Measurements from ENCODE around the gene ERC1. TPM values are rescaled to one million over a fixed set of nuclear protein-coding genes. Genes with fewer than 3 reads are reported as not detected.

Gene ERC1
- total RNA-seq, 1 donor from 2014 or later: 82.2 TPM

- Mint-ChIP-seq H3K9me3 (ENCODE audit: unreplicated experiment) (peaks cover 1% of the 10 kb centered on the region), H3K27me3 (ENCODE audit: unreplicated experiment) (peaks cover 2% of the 10 kb centered on the region), H3K36me3 (ENCODE audit: unreplicated experiment) (peaks cover 18% of the 10 kb centered on the region), H3K27ac (ENCODE audit: unreplicated experiment) (no peak overlapping the region), H3K4me3 (ENCODE audit: unreplicated experiment) (no peak overlapping the region), H3K4me1 (ENCODE audit: low read depth, unreplicated experiment) (no peaks in the 10 kb centered on the region)
- no peak for TF ChIP-seq CTCF (IDR thresholded peaks at IDR 0.05; ENCODE audit: partially characterized antibody, unreplicated experiment)
- no peak for DNase-seq
Measured at GRCh38 chr12:1419849-1420371, 428.9 kb downstream of the ERC1 start.

- TF ChIP-seq CTCF (IDR thresholded peaks at IDR 0.05; ENCODE audit: partially characterized antibody, unreplicated experiment): no peak
- no peak overlapping the region for H3K4me3 Mint-ChIP-seq (ENCODE audit: unreplicated experiment)
- H3K9me3 Mint-ChIP-seq (ENCODE audit: unreplicated experiment): peaks cover 1% of the 10 kb centered on the region
- peaks cover 18% of the 10 kb centered on the region for H3K36me3 Mint-ChIP-seq (ENCODE audit: unreplicated experiment)
- H3K4me1 Mint-ChIP-seq (ENCODE audit: low read depth, unreplicated experiment): no peaks in the 10 kb centered on the region
- H3K27me3 Mint-ChIP-seq (ENCODE audit: unreplicated experiment): peaks cover 2% of the 10 kb centered on the region
- no peak overlapping the region for H3K27ac Mint-ChIP-seq (ENCODE audit: unreplicated experiment)
- no peak for DNase-seq
Measured at GRCh38 chr12:1421091-1421846, 430.2 kb downstream of the ERC1 start.

- Mint-ChIP-seq H3K4me3 (ENCODE audit: unreplicated experiment) (no peak overlapping the region), H3K27ac (ENCODE audit: unreplicated experiment) (no peak overlapping the region), H3K4me1 (ENCODE audit: low read depth, unreplicated experiment) (no peaks in the 10 kb centered on the region), H3K36me3 (ENCODE audit: unreplicated experiment) (peaks cover 13% of the 10 kb centered on the region), H3K27me3 (ENCODE audit: unreplicated experiment) (no peaks in the 10 kb centered on the region), H3K9me3 (ENCODE audit: unreplicated experiment) (no peaks in the 10 kb centered on the region)
- TF ChIP-seq CTCF (IDR thresholded peaks at IDR 0.05; ENCODE audit: partially characterized antibody, unreplicated experiment): no peak
- DNase-seq: no peak
Measured at GRCh38 chr12:1422604-1423315, 431.7 kb downstream of the ERC1 start.

GRCh38 chr12:1424674-1425395, 433.8 kb downstream of the ERC1 start:
- Mint-ChIP-seq H3K36me3 (ENCODE audit: unreplicated experiment) (peaks cover 13% of the 10 kb centered on the region), H3K27ac (ENCODE audit: unreplicated experiment) (no peak overlapping the region), H3K4me1 (ENCODE audit: low read depth, unreplicated experiment) (no peaks in the 10 kb centered on the region), H3K4me3 (ENCODE audit: unreplicated experiment) (no peak overlapping the region), H3K27me3 (ENCODE audit: unreplicated experiment) (no peaks in the 10 kb centered on the region), H3K9me3 (ENCODE audit: unreplicated experiment) (no peaks in the 10 kb centered on the region)
- no peak for TF ChIP-seq CTCF (IDR thresholded peaks at IDR 0.05; ENCODE audit: partially characterized antibody, unreplicated experiment)
- DNase-seq: no peak

Data from glutamatergic neuron (in vitro differentiated cells).